GM12865 (cell line): ENCODE measurements around the gene CLBA1.

Source experiments
- DNase-seq: peaks from one replicate; pipeline ENCODE4 v3.0.0; 2010; ENCODE audit warnings: low read depth
- H3K4me3 ChIP-seq: 2 replicates; pipeline ENCODE4 v1.5.1; 2011; ENCODE audit warnings: mild to moderate bottlenecking, low read depth, low read length, control low read depth
- CTCF ChIP-seq: IDR thresholded peaks from 2 replicates; pipeline ENCODE4 v1.5.1; 2011; ENCODE audit warnings: low read length, control low read depth, low read depth, inconsistent platforms; ENCODE audit not compliant: insufficient read depth; ENCODE audit errors: missing control alignments

Gene CLBA1

GRCh38 chr14:104983231-104983721 is 2.3 kb upstream of the CLBA1 start:
- no peak for TF ChIP-seq CTCF
- H3K4me3 ChIP-seq: no peak overlapping the region
- DNase-seq: no peak

- no peak for DNase-seq
- H3K4me3 ChIP-seq: no peak overlapping the region
- no peak for TF ChIP-seq CTCF
These were observed 1.3 kb upstream of the CLBA1 start for GRCh38 chr14:104984056-104984894.

- peak overlapping the region; percentile 69; the same call in 1 of the 2 replicates for H3K4me3 ChIP-seq
- no peak for TF ChIP-seq CTCF
- no peak for DNase-seq
These were observed 1.0 kb downstream of the CLBA1 start for GRCh38 chr14:104986487-104987164.

- no peak for TF ChIP-seq CTCF
- no peak for DNase-seq
- H3K4me3 ChIP-seq: no peak overlapping the region
These were observed 3.8 kb downstream of the CLBA1 start for GRCh38 chr14:104989236-104989950.

GRCh38 chr14:104989951-104990303 is 4.3 kb downstream of the CLBA1 start:
- DNase-seq: no peak
- TF ChIP-seq CTCF: no peak
- H3K4me3 ChIP-seq: no peak overlapping the region

- no peak for TF ChIP-seq CTCF
- no peak for DNase-seq
- H3K4me3 ChIP-seq: no peak overlapping the region
These were observed 6.3 kb downstream of the CLBA1 start for GRCh38 chr14:104991896-104992230.
